Measurements from ENCODE around the gene CKLF. TPM values are rescaled to one million over a fixed set of nuclear protein-coding genes. Genes with fewer than 3 reads are reported as not detected.

Gene CKLF
- total RNA-seq, 2 donors from 2014 or later: 20.5 to 28.3 TPM

- H3K36me3 ChIP-seq: no peaks in the 10 kb centered on the region
- peak overlapping the region; percentile 69 to 73 for H3K27ac ChIP-seq
- no peaks in the 10 kb centered on the region for H3K27me3 ChIP-seq (replicated peaks; ENCODE audit: insufficient read depth)
- intact Hi-C loops (cut with DNase I): no loop called here
- 79% methylated on average over 9 of the region's 9 CpGs for WGBS
- no peak overlapping the region for H3K4me3 ChIP-seq
- no peaks in the 10 kb centered on the region for H3K9me3 ChIP-seq
- peaks cover 25% of the 10 kb centered on the region for H3K4me1 ChIP-seq (replicated peaks)
- TF ChIP-seq POLR2AphosphoS5 (IDR thresholded peaks at IDR 0.05): no peak
- TF ChIP-seq POLR2A (IDR thresholded peaks at IDR 0.05): no peak
- TF ChIP-seq, protein P1, sequence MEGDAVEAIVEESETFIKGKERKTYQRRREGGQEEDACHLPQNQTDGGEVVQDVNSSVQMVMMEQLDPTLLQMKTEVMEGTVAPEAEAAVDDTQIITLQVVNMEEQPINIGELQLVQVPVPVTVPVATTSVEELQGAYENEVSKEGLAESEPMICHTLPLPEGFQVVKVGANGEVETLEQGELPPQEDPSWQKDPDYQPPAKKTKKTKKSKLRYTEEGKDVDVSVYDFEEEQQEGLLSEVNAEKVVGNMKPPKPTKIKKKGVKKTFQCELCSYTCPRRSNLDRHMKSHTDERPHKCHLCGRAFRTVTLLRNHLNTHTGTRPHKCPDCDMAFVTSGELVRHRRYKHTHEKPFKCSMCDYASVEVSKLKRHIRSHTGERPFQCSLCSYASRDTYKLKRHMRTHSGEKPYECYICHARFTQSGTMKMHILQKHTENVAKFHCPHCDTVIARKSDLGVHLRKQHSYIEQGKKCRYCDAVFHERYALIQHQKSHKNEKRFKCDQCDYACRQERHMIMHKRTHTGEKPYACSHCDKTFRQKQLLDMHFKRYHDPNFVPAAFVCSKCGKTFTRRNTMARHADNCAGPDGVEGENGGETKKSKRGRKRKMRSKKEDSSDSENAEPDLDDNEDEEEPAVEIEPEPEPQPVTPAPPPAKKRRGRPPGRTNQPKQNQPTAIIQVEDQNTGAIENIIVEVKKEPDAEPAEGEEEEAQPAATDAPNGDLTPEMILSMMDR (IDR thresholded peaks at IDR 0.05): no peak
- no peak for DNase-seq (ENCODE audit: low spot score)
Measured at GRCh38 chr16:66508914-66509496, 43.4 kb upstream of the CKLF start.

- intact Hi-C loops (cut with DNase I): no loop called here
- Histone ChIP-seq H3K4me1 (replicated peaks) (peaks cover 25% of the 10 kb centered on the region), H3K36me3 (no peaks in the 10 kb centered on the region), H3K27me3 (replicated peaks; ENCODE audit: insufficient read depth) (no peaks in the 10 kb centered on the region), H3K9me3 (no peaks in the 10 kb centered on the region), H3K4me3 (no peak overlapping the region), H3K27ac (peak overlapping the region in 1 of 2 donors; percentile 73)
- WGBS: 95% methylated on average over 5 of the region's 5 CpGs
- TF ChIP-seq, protein P1 (IDR thresholded peaks at IDR 0.05): no peak
- TF ChIP-seq POLR2AphosphoS5 (IDR thresholded peaks at IDR 0.05) (no peak), POLR2A (IDR thresholded peaks at IDR 0.05) (no peak)
- no peak for DNase-seq (ENCODE audit: low spot score)
Measured at GRCh38 chr16:66509576-66509975, 42.8 kb upstream of the CKLF start.

- WGBS: 62% methylated on average over 5 of the region's 5 CpGs
- Histone ChIP-seq H3K36me3 (no peaks in the 10 kb centered on the region), H3K27me3 (replicated peaks; ENCODE audit: insufficient read depth) (no peaks in the 10 kb centered on the region), H3K4me1 (replicated peaks) (peaks cover 25% of the 10 kb centered on the region), H3K4me3 (no peak overlapping the region), H3K9me3 (no peaks in the 10 kb centered on the region), H3K27ac (peak overlapping the region; percentile 53 to 59)
- DNase-seq (ENCODE audit: low spot score): no peak
- intact Hi-C loops (cut with DNase I): no loop called here
- TF ChIP-seq POLR2AphosphoS5 (IDR thresholded peaks at IDR 0.05): no peak
- no peak for TF ChIP-seq POLR2A (IDR thresholded peaks at IDR 0.05)
- TF ChIP-seq, protein P1 (IDR thresholded peaks at IDR 0.05): no peak
Measured at GRCh38 chr16:66510298-66510697, 42.1 kb upstream of the CKLF start.

DNA sequence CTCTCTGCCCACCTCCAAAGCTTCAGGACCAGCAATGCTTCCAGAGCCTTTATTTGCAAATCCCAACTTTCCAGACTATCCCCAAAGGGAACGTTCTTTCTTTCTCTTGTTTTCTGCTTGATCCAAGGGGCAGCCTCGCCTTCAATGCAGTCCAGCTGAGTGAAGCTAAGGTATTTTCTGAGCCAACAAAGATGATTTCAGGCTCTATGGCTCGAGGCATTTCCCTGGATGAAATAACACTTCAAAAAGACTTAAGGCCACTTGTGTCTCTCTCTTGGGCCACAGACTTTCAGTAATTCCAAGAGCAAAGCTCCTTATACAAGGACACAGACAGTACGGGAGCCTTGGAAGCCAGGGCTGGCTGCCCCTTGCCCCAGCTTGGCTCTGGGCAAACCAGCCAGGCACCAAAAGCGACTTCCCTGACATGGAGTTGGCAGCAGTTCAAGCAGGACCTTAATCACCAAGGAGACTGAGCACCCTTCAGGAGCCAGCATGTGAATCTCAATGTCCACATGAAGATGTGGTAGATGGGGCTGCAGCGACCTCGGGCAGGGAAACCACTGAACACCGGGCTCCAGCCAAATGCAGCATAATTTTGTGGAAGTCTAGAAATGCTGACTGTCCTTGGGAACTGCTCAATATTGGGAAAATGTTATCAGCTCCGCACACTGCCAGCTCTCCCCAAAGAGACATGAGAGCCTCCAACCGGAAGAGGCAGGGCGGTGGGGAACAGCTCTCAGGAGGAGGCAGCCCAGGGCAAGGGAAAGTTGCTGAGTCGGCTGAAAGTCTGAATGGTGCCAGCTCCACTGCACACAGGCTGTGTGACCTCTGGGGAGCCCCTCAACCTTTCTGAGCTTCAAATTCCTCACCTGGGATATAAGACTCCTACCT is 41.4 kb upstream of the CKLF start:
- WGBS: 63% methylated on average over 12 of the region's 12 CpGs
- Histone ChIP-seq H3K4me3 (no peak overlapping the region), H3K9me3 (no peaks in the 10 kb centered on the region), H3K4me1 (replicated peaks) (peaks cover 26% of the 10 kb centered on the region), H3K36me3 (no peaks in the 10 kb centered on the region), H3K27me3 (replicated peaks; ENCODE audit: insufficient read depth) (no peaks in the 10 kb centered on the region), H3K27ac (peak overlapping the region; percentile 53 to 59)
- DNase-seq (ENCODE audit: low spot score): peak; percentile 51
- intact Hi-C loops (cut with DNase I): no loop called here
- no peak for TF ChIP-seq POLR2A (IDR thresholded peaks at IDR 0.05)
- no peak for TF ChIP-seq POLR2AphosphoS5 (IDR thresholded peaks at IDR 0.05)
- TF ChIP-seq, protein P1 (IDR thresholded peaks at IDR 0.05): no peak
